Measurements from ENCODE around the gene PHF12.

Gene PHF12

DNA sequence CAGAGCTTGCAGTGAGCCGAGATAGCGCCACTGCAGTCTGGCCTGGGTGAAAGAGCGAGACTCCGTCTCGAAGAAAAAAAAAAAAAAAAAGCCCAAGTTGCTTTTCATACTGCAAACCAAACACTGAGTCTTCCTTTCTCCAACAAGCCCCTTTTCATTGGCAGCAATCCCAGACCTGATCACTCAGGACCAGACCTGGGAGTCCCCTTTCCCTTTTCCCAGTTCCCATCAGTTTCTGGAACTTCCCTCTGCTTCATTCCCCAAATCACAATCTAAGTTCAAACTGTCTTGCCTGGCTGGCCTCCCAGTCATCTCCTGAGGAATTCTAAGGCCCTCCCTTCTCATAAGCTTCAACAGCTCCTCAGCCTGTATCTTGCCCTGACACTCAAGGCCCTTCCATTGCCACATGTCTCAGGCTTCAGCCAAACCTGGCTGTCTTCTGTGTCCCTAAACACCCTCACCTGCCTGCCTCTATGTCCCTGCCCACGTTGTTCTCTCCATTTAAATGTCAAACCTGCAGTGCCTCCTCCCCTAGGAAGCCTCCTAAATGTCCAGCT lies 11.8 kb upstream of the PHF12 start:
- POLR2A ChIA-PET, result interaction anchor here (0.5 kb wide), 1 partner anchor 52 kb away, joined by 4 read pairs; no protein-coding TSS in a partner anchor
- no peak for DNase-seq (ENCODE audit: extremely low spot score)
- TF ChIP-seq, protein P1, sequence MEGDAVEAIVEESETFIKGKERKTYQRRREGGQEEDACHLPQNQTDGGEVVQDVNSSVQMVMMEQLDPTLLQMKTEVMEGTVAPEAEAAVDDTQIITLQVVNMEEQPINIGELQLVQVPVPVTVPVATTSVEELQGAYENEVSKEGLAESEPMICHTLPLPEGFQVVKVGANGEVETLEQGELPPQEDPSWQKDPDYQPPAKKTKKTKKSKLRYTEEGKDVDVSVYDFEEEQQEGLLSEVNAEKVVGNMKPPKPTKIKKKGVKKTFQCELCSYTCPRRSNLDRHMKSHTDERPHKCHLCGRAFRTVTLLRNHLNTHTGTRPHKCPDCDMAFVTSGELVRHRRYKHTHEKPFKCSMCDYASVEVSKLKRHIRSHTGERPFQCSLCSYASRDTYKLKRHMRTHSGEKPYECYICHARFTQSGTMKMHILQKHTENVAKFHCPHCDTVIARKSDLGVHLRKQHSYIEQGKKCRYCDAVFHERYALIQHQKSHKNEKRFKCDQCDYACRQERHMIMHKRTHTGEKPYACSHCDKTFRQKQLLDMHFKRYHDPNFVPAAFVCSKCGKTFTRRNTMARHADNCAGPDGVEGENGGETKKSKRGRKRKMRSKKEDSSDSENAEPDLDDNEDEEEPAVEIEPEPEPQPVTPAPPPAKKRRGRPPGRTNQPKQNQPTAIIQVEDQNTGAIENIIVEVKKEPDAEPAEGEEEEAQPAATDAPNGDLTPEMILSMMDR (IDR thresholded peaks at IDR 0.05; ENCODE audit: control extremely low read depth, extremely low read depth, low read depth, missing control alignments), result no peak
- CTCF ChIA-PET, result interaction anchor here (1.0 to 11.6 kb wide), 6 partner anchors 10 to 200 kb away, joined by 3 to 346 read pairs (median 14); partner anchors contain the start of gene PHF12

DNA sequence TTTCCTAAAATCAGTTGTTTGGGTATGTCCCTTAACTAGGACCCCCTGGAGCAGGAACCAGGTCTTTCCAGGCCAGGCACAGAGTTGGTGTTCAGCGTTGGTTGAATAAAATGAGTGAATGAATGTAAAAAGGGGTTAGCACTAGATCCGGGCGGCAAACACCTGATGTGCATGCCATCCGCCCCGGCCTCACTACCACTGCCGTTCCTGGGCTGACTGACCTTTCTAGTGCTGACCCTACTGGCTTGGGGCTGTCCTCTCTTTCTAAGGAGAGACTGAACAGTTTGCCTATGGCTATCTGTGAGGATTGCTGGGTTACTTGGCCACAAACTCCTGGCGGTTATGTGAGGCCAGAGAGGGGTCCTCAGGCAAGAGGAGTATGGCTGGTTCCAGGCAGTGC lies 10.1 kb upstream of the PHF12 start:
- no peak for DNase-seq (ENCODE audit: extremely low spot score)
- CTCF ChIA-PET, result interaction anchor here (1.0 to 11.6 kb wide), 3 partner anchors 8 to 218 kb away, joined by 3 to 346 read pairs (median 15); partner anchors contain the start of gene MYO18A
- POLR2A ChIA-PET, result no interaction called here
- TF ChIP-seq, protein P1 (IDR thresholded peaks at IDR 0.05; ENCODE audit: control extremely low read depth, extremely low read depth, low read depth, missing control alignments), result no peak

DNA sequence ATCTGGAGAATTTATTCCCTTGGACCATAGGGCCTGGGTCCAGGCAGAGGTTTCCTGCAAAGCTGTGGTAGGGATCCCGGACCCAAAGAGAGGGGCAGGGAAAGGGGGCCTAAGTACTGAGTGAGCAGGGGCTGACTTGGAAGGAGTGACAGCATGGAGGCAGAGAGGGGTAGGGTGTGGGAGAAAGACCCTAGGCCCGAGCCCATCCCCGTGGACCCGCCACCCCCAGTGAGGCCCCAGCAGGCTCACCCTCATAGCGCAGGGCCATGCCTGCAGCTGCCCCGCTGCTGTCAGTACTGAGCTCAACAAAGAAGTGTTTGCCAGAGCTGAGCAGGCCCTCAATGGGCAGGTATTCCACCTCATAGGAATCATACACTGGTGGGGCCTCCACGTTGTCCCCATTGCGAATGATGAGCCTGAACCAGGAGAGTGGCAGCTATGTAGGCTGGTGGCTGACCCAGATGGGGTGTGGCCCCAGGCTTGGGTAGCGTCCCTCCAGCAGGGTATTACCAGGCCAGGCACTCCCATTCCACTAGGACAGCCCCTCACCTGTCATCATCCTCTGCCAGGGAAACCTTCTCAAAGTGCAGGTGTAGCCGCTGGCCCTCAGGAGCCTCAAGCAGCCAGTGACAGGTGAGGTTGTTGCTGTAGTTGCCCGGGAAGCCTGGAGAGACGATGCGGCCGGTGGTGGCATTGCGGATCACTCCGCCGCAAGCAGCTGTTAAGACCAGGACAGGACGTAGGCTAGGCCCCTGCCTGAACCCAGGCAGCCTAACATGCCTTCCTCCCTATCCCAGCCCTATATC lies 9.1 kb upstream of the PHF12 start:
- POLR2A ChIA-PET, result no interaction called here
- no peak for DNase-seq (ENCODE audit: extremely low spot score)
- TF ChIP-seq, protein P1 (IDR thresholded peaks at IDR 0.05; ENCODE audit: control extremely low read depth, extremely low read depth, low read depth, missing control alignments), result no peak
- CTCF ChIA-PET, result interaction anchor here (1.0 to 11.6 kb wide), 4 partner anchors 155 to 233 kb away, joined by 3 to 346 read pairs (median 4); partner anchors contain the start of gene MYO18A

DNA sequence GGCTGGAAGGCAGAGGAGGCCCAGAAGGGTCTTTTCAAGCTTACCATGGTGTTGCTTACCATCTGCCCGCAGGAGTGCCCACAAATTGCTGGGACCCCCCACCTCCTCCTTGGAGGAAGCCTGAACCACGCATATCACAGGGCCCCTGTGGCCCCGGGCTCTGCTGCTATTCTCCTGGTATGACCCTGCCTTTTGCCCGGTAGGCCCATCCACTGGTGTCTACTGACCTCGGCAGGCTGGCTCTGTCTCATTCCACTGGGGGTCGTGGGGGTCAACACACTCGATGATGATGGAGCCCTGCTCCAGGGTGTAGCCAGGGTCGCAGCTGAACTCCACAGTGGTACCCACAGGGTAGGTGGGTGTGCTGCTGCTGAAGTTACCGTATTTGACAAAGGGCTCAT lies 8.2 kb upstream of the PHF12 start:
- CTCF ChIA-PET, result interaction anchor here (1.3 to 11.6 kb wide), 3 partner anchors 156 to 232 kb away, joined by 3 to 346 read pairs (median 4); no protein-coding TSS in a partner anchor
- no peak for DNase-seq (ENCODE audit: extremely low spot score)
- TF ChIP-seq, protein P1 (IDR thresholded peaks at IDR 0.05; ENCODE audit: control extremely low read depth, extremely low read depth, low read depth, missing control alignments), result no peak
- POLR2A ChIA-PET, result no interaction called here

DNA sequence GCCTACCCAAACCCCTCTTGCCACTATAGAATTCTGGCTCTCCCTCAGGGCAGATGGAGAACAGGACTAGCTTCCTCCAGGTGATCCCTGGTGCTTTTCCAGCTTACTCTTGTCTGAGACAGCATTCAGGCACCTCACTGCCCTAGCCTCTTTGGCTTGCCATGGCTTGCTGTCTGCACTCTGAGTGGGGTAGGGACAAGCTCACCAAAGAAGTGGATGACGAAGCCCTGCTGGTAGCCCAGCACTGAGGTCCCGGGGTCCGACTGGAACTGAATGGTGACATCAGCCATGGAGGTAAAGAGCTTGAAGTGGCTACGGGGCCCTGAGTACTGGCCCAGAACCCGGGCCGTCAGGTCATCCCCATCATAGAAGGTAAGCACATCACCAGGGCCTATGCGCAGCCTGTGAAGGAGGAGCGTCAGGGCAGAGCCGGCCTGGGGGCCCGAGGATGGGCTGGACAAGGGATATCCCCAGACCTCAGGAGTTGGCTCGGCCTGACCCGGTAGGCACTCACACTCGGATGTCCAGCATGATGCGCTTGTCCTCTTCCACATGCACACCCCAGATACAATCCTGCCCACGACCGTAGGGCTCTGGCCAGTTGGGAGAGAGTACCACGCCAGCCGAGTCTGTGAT lies 7.6 kb upstream of the PHF12 start:
- ChIA-PET CTCF (interaction anchor here (0.9 to 11.6 kb wide), 6 partner anchors 15 to 261 kb away, joined by 3 to 346 read pairs (median 5); partner anchors contain the start of gene TLCD1), POLR2A (no interaction called here)
- no peak for DNase-seq (ENCODE audit: extremely low spot score)
- TF ChIP-seq, protein P1 (IDR thresholded peaks at IDR 0.05; ENCODE audit: control extremely low read depth, extremely low read depth, low read depth, missing control alignments), result no peak

DNA sequence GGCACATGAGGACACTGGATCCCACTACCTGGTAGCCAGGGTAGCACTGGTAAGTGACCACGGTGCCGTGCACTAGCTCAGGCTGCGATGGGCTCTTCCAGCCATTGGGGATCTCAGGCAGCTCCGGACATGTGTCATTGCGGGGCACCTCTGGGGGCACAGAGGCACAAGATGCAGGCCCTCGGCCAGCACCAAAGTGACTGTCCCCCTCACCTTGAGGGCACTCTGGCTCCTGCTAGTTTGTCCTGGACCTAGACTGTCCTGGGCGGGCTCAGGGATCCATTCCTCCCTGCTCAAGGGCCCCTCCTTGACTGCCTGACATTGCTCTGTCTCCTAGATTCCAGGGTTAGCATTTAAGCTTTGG lies 6.7 kb upstream of the PHF12 start:
- DNase-seq (ENCODE audit: extremely low spot score), result no peak
- POLR2A ChIA-PET, result no interaction called here
- TF ChIP-seq, protein P1 (IDR thresholded peaks at IDR 0.05; ENCODE audit: control extremely low read depth, extremely low read depth, low read depth, missing control alignments), result no peak
- CTCF ChIA-PET, result interaction anchor here (0.7 to 11.6 kb wide), 6 partner anchors 10 to 231 kb away, joined by 3 to 346 read pairs (median 6); partner anchors contain the start of gene TLCD1

Measured in GM10248 (cell line).